K562 (cell line): ENCODE measurements around the gene CCNK. TPM values are rescaled to one million over a fixed set of nuclear protein-coding genes. Genes with fewer than 3 reads are reported as not detected.

Source experiments
- ATAC-seq: fragments of 200-7000 bp; cut with Tn5 transposase; 3 replicates; pipeline ENCODE4 v1.9.1; 2020; ENCODE audit warnings: moderate library complexity
- BruUV-seq: library from RNA; stranded (reverse); fragments of 400-500 nt; replicated peaks from 2 replicates; lab custom pipeline; 2021; lab: Mats Ljungman, UMichigan
- CTCF ChIA-PET: fragments of 300-600 bp; formaldehyde crosslinking; extraction: SDS; loops from one replicate; lab custom pipeline; 2021; ENCODE audit warnings: low intra/inter-chr PET ratio; lab: Yijun Ruan, JAX
- POLR2A ChIA-PET: fragments of 300-600, 350-650 bp; sonication (Branson Sonifier 250); formaldehyde crosslinking; extraction: SDS; loops from one replicate; lab custom pipeline; 2021; ENCODE audit warnings: antibody characterized with exemption, inconsistent platforms; lab: Yijun Ruan, JAX
- DNase-seq, 4 experiments: peaks; one replicate each; pipeline versions ENCODE4 v3.0.0 to v3.0.0-alpha.2; 2011 to 2018; ENCODE audit warnings: low spot score in 3 of 4, mixed read lengths in 3 of 4; ENCODE audit errors: extremely low read depth in 1 of 4
- FAIRE-seq: peaks from 2 replicates; lab custom pipeline; 2011; peaks lifted over from hg19 to GRCh38; lab: Jason Lieb, UNC
- H2AFZ ChIP-seq: 2 replicates; pipeline ENCODE4 v1.6.0; 2011; ENCODE audit warnings: low read depth, low read length, control low read depth, inconsistent platforms
- H3K27ac ChIP-seq: fragments of 200-600 bp; 3 replicates; pipeline ENCODE4 v1.8.0; 2011; ENCODE audit warnings: low read depth, mild to moderate bottlenecking, control low read depth, inconsistent platforms, low read length, moderate library complexity, mixed read lengths; ENCODE audit errors: extremely low read depth
- H3K27me3 ChIP-seq, 2 experiments: fragments of 300-600 bp in 1 of 2; 2 replicates in 1 of 2; 3 replicates in 1 of 2; pipeline versions ENCODE4 v1.6.0 to v1.8.0; 2011; ENCODE audit warnings: inconsistent platforms in 2 of 2, low read length in 2 of 2, mild to moderate bottlenecking in 1 of 2, mixed read lengths in 1 of 2, moderate library complexity in 1 of 2; ENCODE audit not compliant: control insufficient read depth in 2 of 2, insufficient read depth in 2 of 2
- H3K36me3 ChIP-seq: fragments of 300-600 bp; 3 replicates; pipeline ENCODE4 v1.8.0; 2011; ENCODE audit warnings: mild to moderate bottlenecking, low read length, inconsistent platforms; ENCODE audit not compliant: control insufficient read depth, insufficient read depth
- H3K4me1 ChIP-seq, 2 experiments: fragments of 200-600 bp in 1 of 2; replicated peaks in 1 of 2; 2 replicates in 1 of 2; 3 replicates in 1 of 2; pipeline versions ENCODE4 v1.5.1 to v1.8.0; 2011; ENCODE audit warnings: inconsistent platforms in 2 of 2, low read length in 2 of 2, mild to moderate bottlenecking in 1 of 2, mixed read lengths in 1 of 2, moderate library complexity in 1 of 2; ENCODE audit not compliant: control insufficient read depth in 2 of 2, insufficient read depth in 2 of 2
- H3K4me2 ChIP-seq: 2 replicates; pipeline ENCODE4 v1.6.1; 2011; ENCODE audit warnings: low read length, control low read depth, inconsistent platforms, mixed read lengths; ENCODE audit not compliant: insufficient read depth
- H3K4me3 ChIP-seq: fragments of 200-600 bp; sonication (generic), shearing (Covaris generic); 2 replicates; pipeline ENCODE4 v1.5.1; 2016; ENCODE audit warnings: control low read depth, inconsistent platforms
- H3K79me2 ChIP-seq: fragments of 200-600 bp; 3 replicates; pipeline ENCODE4 v1.8.0; 2011; ENCODE audit warnings: low read length, inconsistent platforms; ENCODE audit not compliant: control insufficient read depth, insufficient read depth
- H3K9ac ChIP-seq, 2 experiments: 2 replicates each; pipeline versions ENCODE4 v1.6.0 to v1.6.1; 2011; ENCODE audit warnings: low read depth in 2 of 2, low read length in 2 of 2, control low read depth in 1 of 2, inconsistent platforms in 1 of 2, mild to moderate bottlenecking in 1 of 2, mixed read lengths in 1 of 2; ENCODE audit not compliant: insufficient read depth in 1 of 2
- H3K9me1 ChIP-seq: one replicate; pipeline ENCODE4 v1.6.0; 2011; ENCODE audit warnings: inconsistent platforms, mild to moderate bottlenecking, low read length, moderate library complexity; ENCODE audit not compliant: control insufficient read depth, insufficient read depth
- H3K9me3 ChIP-seq: replicated peaks from 2 replicates; pipeline ENCODE4 v1.5.1; 2011; ENCODE audit warnings: low read depth, low read length, inconsistent platforms; ENCODE audit not compliant: control insufficient read depth, insufficient read depth
- H4K20me1 ChIP-seq: replicated peaks from 2 replicates; pipeline ENCODE4 v1.6.1; 2011; ENCODE audit warnings: low read length, inconsistent platforms, mixed read lengths; ENCODE audit not compliant: control insufficient read depth, insufficient read depth
- CHCHD3 ChIP-seq: fragments of 250-450 bp; sonication (Bioruptor Pico); IDR thresholded peaks from 2 replicates; pipeline ENCODE4 v2.1.2; 2022; ENCODE audit warnings: mild to moderate bottlenecking
- CHD7 ChIP-seq: fragments of 200-600 bp; sonication (generic); IDR thresholded peaks from one replicate; pipeline ENCODE4 v1.6.1; 2012; ENCODE audit warnings: mild to moderate bottlenecking, low read depth, low read length, inconsistent platforms
- DPF2 ChIP-seq: fragments of 450-650 bp; IDR thresholded peaks from 2 replicates; pipeline ENCODE4 v1.6.1; 2016
- FOXO4 ChIP-seq: fragments of 450-650 bp; formaldehyde crosslinking; IDR thresholded peaks from 2 replicates; pipeline ENCODE4 v1.4.0; 2020; ENCODE audit warnings: mild to moderate bottlenecking, moderate library complexity
- MAFG ChIP-seq: fragments of 450-650 bp; conservative IDR thresholded peaks from 2 replicates; pipeline ENCODE4 v1.6.1; 2016; ENCODE audit warnings: missing genetic modification characterization, missing compliant biosample characterization
- POLR3G ChIP-seq: IDR thresholded peaks from 2 replicates; pipeline ENCODE4 v1.6.1; 2011; ENCODE audit not compliant: insufficient read length, insufficient replicate concordance; ENCODE audit errors: extremely low read depth
- THAP12 ChIP-seq: fragments of 250-450 bp; sonication (Bioruptor Pico); IDR thresholded peaks from 2 replicates; pipeline ENCODE4 v1.9.0; 2021; ENCODE audit warnings: mild to moderate bottlenecking, inconsistent platforms
- ZNF551 ChIP-seq: fragments of 250-450 bp; sonication (Bioruptor Pico); IDR thresholded peaks from 2 replicates; pipeline ENCODE4 v1.5.0; 2021; ENCODE audit warnings: mild to moderate bottlenecking, moderate library complexity
- WGBS: fragments of 100-300 bp; shearing (Covaris generic); methylation state at CpG from one replicate; pipeline ENCODE4 v1.1.6; 2016; ENCODE audit warnings: low coverage, mixed read lengths; ENCODE audit not compliant: insufficient coverage; ENCODE audit errors: missing lambda C conversion rate; 5-methylcytosine and 5-hydroxymethylcytosine counted together
- in situ Hi-C: fragments of 300-500 bp; cut with MboI; formaldehyde crosslinking; loops from 4 replicates; pipeline ENCODE4 v1.15.0; 2018; ENCODE audit warnings: inconsistent platforms, mixed read lengths
- intact Hi-C: fragments of 100-400 bp; cut with micrococcal nuclease; formaldehyde crosslinking; loops from 2 replicates; pipeline ENCODE4 v1.14.2; 2022
- polyA plus RNA-seq, 8 experiments: library from polyadenylated mRNA; depleted of rRNA in 4 of 8; stranded (reverse) in 5 of 8; unstranded in 3 of 8; fragments of >200 nt; fragmentation: Nextera tagmentation in 2 of 8; fragmentation: Illumina TruSeq in 1 of 8; extraction: Ambion mirVana in 2 of 8; extraction: Trizol in 1 of 8; gene quantifications; 2 replicates each; pipeline versions ENCODE4 v1.2.1 to v1.2.3, GENCODE V29; 2011 to 2014; ENCODE audit warnings: inconsistent platforms in 1 of 8, missing spikeins in 1 of 8
- total RNA-seq, 7 experiments: library from RNA; depleted of rRNA in 6 of 7; stranded (reverse); fragments of >200 nt in 6 of 7; fragmentation: Illumina TruSeq in 2 of 7; extraction: Trizol in 2 of 7; gene quantifications; 2 replicates each; pipeline versions ENCODE4 v1.2.1 to v1.2.3, GENCODE V29; 2011 to 2021; ENCODE audit warnings: low replicate concordance in 1 of 7

The CCNK gene
- total and polyA plus RNA-seq, 9 of the 15 experiments (the other 6 are each of a cell fraction or from before 2014, with no cell fraction given), result 5.8 to 84.2 (median 16.4) TPM

- intact Hi-C loops, result no loop called here
- peaks cover 6% of the 10 kb centered on the region; the same call in 1 of the 2 replicates for H4K20me1 ChIP-seq
- TF ChIP-seq POLR3G (no peak), CHD7 (no peak), DPF2 (no peak), CHCHD3 (CRISPR knock-in tag) (no peak), ZNF551 (CRISPR knock-in tag) (no peak), MAFG (no peak), THAP12 (CRISPR knock-in tag) (no peak), FOXO4 (CRISPR knock-in tag) (no peak)
Measured at GRCh38 chr14:99450266-99450665, 30.9 kb upstream of the CCNK start.

More at GRCh38 chr14:99450266-99450665, 30.9 kb upstream of the CCNK start:
- Histone ChIP-seq H3K9ac (no peak overlapping the region), H3K79me2 (no peaks in the 10 kb centered on the region), H3K36me3 (peaks cover 36% of the 10 kb centered on the region; the same call in 2 of the 3 replicates), H3K4me1 (peaks cover 8 to 10% of the 10 kb centered on the region in 2 experiments; a peak in 3 of 5 replicates), H3K9me3 (no peaks in the 10 kb centered on the region), H3K4me3 (no peak overlapping the region), H3K27me3 (no peaks in the 10 kb centered on the region), H3K27ac (no peak overlapping the region), H3K9me1 (no peaks in the 10 kb centered on the region), H2AFZ (no peak overlapping the region), H3K4me2 (no peak overlapping the region)
- in situ Hi-C loops, result no loop called here
- no peak for DNase-seq
- ChIA-PET CTCF (no interaction called here), POLR2A (interaction anchor here (1.5 kb wide), 1 partner anchor 14 kb away, joined by 4 read pairs; no protein-coding TSS in a partner anchor)
- BruUV-seq, result no TSS peak
- WGBS, result 72% methylated on average over 3 of the region's 3 CpGs
- no peak for ATAC-seq
- no peak for FAIRE-seq
